ENCODE measurements around the gene AIDA.
A peak's percentile ranks its signal among the peaks of the same experiment; 100 is the strongest.
"Not testable (repeated sequence)": the region's sequence is repeated elsewhere in the genome, so short reads cannot be mapped to it uniquely, and the experiment has no call there.

Gene AIDA

DNA sequence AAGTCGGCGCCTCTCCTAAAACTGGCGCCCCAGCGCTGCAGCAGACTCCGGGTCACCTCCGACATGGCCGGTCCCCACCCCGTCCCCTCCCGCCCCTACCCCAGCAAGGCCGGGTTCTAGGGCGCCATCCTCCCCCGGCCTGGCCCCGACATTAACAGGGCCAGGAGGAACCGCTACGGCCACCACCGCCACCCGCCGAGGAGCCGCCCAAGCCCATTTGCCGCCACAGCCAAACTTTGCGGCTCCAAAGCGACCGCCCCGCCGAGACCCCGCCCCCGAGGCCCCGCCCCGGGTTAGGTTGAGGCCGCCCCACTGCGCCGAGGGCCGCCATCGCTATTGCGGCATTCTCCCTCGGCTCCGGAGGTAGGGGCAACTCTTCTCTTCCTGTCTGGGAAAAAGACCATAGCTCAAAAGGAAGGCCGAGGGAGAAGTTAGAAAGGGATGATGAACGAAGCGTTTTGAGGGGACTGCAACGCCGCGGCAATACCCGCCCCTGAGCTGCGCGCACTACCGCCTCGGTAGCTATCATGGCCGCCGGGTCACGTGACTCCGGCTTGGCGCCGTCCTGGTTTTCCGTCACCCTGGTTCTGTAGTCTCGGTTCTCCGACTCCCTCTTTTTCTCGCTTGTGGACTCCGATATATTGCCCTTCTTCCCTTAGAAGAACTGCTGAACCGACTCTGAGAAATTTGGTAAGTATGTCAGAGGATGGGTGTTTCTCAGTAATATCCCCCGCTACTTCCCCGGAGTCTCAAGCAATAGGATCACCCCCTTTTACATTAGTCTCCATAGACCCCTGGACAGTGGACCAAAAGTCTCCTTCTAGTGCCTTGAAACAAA lies at the start of gene AIDA, which contains the start of gene BROX:
Gene AIDA, minus strand, starts transcription at position 239 of the 838 bp plus-strand sequence. Its CDS starts 174 bp downstream, at position 65.
Gene BROX, plus strand, starts transcription at position 312 of the 838 bp plus-strand sequence. CDS start 3,136 bp downstream, outside the sequence.
- peak; percentile 88 to 98 (median 94) for DNase-seq

DNA sequence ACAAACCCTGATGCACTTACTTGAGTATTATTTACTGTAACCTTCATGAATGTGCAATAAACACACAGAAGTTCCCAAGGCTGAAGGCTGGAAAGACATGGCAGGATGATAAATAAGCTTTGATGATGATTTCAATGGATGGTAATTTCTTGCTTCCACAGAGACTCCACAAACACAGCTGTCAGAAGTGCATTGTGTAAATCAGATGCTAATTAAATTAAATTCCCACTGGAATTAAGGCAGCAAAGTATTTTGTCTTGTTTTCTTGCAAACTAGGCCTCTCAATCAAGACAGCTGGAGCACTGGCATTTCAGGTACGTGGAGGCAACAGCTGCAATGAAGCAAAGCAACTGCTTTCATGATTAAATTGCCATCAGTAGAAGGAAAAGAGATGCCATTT lies 48.8 kb upstream of the AIDA start:
- no peak for DNase-seq

DNA sequence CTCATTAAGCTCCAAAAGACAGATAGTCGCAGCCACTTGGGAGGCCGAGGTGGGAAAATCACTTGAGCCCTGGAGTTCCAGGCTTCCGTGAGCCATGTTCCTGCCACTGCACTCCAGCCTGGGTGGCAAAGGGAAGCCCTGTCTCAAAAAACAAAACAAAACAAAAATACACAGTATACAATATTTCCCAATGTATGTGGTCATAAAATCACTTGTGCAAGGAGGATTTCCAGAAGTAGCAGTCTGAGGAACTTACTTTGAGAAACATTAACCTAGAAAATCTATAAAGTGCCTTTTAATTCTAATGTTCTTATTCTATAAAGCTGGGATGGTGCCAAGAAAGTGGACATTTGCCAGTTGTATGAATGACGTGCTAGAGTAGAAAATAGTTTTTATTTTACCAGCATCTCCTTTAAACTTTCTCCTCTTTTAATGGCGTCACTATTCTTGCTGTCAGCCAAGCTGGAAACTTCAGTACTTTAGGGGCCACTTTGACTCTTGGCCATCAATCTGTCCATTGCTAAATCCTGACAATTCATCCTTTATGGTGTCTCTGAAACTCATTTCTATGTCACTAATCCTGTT lies 47.3 kb upstream of the AIDA start:
- no peak for DNase-seq

DNA sequence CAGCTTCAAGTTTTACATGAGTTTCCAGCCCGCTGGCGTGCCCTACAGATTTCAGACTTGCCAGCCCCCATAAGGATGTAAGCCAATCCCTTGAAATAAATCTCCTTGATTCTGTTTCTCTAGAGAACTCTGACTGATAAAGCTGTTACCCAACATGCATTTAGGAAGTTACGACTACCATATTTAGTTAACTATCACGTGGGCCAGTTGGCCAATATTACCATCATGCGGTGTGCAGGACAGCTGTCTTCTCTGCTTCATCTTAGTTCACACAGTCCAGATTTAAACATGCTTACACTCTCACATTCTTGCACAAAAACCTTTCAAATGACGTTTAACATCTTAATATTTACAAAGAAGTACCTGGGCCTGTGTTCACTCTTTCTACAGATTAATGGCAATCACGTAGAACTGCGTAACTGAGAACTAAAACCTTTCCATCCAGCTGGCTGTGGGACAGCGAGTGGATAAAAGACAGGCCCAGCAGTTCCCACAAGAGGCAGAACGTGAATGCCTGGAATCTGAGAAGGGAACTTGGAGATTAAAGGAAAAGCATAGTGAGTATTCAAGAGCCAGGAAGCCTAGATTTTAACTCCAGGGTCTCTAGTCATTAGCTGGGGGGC lies 45.5 kb upstream of the AIDA start:
- no peak for DNase-seq

DNA sequence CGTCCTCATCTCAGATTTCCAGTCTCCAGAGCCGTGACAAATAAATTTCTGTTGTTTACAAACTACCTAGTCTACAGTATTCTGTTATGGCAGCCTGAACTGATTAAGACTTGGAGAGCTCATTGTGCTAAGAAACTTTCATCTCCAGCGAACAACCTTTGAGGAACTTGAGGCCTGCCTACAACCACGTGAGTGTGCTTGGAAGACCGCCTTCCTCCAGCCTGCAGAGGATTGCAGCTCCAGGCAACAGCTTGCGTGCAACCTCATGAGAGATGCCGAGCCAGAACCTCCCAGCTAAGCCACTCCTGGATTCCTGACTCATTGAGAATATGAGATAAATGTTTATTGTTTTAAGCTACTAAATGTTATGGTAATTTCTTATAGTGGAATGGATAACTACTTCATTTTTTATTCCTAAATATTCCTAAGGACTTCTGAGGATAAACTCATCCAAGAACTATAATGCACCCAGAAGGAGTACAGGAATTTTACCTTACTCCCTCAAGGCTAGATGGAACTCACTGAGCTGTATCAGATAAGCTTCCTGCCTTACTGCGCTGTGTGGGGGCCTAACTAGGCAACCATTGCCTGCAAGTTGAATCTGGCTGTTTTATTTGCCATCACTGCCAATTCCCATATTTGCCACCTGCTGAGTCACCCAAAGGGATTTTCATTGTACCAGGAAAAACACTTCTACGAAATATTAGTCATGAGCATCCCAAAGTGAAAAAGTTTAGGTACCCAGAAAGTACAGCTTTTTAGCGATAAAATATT lies 42.3 kb upstream of the AIDA start:
- DNase-seq: no peak

GRCh38 chr1:222751255-222751654 lies 39.0 kb upstream of the AIDA start:
- no peak for DNase-seq

DNA sequence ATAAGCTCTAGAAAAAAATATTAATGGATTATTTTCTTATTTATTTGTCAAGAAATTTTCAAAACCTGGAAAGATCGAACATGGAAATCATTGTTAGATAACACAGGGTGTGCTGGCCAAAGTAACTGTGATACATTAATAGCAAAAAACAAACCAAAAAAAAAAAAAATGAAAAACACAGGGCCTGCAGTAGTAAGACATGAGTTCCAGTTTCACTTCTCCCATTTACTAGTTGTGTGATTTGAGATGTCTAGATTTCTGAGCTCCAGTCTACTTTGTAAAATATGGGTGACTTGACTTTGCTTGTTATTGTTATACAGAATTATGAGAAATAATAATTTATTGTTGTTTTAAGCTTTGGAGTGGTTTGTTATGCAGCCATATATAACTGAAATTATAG lies 38.4 kb upstream of the AIDA start:
- DNase-seq: no peak

DNA sequence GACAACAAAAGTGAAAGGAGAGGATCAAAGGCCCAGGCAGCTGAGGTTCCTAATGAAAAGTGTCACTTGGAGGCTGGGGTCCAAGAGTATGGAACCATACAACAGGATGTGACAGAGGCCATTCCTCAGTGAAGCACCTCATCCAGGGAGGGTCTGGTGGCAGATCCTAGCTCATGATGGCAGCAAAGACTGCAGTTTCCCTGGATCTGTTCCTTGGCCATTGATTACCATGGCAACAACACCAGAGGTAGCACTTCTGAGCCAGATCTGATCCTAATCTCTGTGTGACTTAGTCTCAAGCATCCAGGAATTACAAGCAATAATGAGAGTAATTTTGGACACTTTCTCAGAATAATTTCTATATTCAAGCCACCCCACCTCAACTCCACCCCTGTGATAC lies 37.6 kb upstream of the AIDA start:
- DNase-seq: no peak

GRCh38 chr1:222741630-222742457 lies 29.6 kb upstream of the AIDA start:
- not testable (repeated sequence) for DNase-seq

- no peak for DNase-seq
These were observed 27.6 kb upstream of the AIDA start for GRCh38 chr1:222739929-222740328.

- DNase-seq: no peak
These were observed 27.2 kb upstream of the AIDA start for GRCh38 chr1:222739465-222739864.

DNA sequence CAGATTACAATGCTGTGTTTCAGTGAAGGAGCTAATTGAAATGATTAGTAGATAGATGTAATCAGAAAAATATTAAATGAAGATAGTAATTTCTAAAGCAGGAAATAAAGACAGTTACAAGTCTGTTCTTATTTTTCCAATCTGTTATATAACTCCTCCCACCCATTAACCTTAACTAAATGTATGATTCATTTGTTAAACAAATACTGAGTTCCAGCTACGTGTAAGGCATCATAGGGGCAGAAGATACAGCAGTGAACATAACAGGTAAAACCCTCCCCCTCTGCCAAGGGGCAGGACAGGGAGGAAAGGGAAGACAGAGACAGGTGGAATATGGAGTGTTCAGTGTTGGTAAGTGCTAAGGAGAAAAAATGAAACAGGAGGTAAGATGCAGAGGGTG lies 24.7 kb upstream of the AIDA start, which contains the start of gene FAM177B:
Gene FAM177B, plus strand, starts transcription at position 231 of the 400 bp plus-strand sequence. CDS start 9,344 bp downstream, outside the sequence.
- DNase-seq: no peak

GRCh38 chr1:222736470-222736869 lies 24.2 kb upstream of the AIDA start:
- DNase-seq: no peak

- DNase-seq: no peak
These were observed 22.4 kb upstream of the AIDA start for GRCh38 chr1:222734740-222735139.

- no peak for DNase-seq
These were observed 20.2 kb upstream of the AIDA start for GRCh38 chr1:222732216-222733159.

GRCh38 chr1:222730866-222731265 lies 18.6 kb upstream of the AIDA start:
- DNase-seq: no peak

- no peak for DNase-seq
These were observed 16.5 kb upstream of the AIDA start for GRCh38 chr1:222728746-222729145.

DNA sequence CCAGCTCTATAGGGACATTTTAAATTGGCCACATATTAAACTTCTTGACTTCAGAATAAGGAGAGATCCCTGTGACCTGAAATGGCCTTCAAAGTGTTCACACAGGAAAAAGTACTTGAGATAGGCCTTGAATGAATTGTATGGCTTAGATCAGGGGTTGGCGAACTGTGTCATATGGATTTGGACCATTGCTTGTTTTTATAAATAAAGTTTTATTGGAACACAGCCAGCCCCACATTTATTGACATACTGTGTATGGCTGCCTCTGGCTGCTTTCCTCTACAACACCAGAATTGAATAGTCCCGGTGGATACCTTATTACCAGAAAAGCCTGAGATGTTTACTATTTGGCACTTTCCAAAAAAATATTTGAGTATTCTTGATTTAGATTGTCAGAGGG lies 4.1 kb upstream of the AIDA start:
- DNase-seq: no peak

DNA sequence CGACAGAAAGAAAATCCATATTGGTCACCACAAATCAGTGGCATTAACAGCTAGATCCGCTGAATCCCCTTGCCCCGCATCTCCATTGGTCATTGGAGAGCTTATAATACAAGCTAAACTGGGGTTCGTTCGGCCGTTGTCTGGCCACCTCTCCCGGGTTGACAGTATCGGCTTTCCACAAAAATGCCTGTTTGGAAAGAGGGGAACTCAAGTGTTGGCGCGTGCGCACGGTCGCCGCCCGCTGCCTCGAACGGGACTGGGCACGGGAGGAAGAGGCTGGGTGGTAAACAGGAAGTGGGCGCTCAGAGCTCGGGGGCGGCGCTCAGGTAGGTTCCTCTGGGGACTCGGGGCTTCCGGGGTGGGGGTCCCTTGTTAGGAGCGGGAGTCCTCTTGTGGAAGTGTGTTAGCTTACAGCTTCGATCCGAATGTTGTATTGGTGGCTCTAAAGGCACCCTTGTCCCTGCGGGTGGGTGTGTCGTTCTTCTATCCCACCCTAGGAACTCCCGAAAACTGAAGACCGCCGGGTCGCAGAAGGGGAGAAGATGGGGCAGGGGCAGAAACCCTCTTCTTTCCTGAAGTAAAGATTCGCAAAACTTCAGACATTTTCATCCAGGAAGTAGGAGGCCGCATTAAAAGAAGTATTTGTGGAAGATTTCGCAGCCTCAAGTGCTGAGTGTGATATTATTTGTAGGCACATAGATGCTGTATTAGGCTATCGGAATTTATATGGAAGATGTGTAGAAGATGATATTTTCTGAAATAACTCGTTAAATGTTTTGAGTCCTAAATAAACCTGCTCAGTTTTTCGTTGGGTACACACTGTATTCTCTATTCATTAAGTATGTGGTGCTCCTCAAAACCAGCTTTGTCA lies 1.0 kb upstream of the AIDA start:
- DNase-seq: peak; percentile 62 to 90 (median 80)

All from activated naive CD4-positive, alpha-beta T cell (primary cell).